ENCODE data around the gene ARHGAP8. TPM values are rescaled to one million over a fixed set of nuclear protein-coding genes. Genes with fewer than 3 reads are reported as not detected.

ARHGAP8 gene
- total RNA-seq, 4 donors from 2014 or later, result 1.7 to 5.7 (median 3.0) TPM

DNA sequence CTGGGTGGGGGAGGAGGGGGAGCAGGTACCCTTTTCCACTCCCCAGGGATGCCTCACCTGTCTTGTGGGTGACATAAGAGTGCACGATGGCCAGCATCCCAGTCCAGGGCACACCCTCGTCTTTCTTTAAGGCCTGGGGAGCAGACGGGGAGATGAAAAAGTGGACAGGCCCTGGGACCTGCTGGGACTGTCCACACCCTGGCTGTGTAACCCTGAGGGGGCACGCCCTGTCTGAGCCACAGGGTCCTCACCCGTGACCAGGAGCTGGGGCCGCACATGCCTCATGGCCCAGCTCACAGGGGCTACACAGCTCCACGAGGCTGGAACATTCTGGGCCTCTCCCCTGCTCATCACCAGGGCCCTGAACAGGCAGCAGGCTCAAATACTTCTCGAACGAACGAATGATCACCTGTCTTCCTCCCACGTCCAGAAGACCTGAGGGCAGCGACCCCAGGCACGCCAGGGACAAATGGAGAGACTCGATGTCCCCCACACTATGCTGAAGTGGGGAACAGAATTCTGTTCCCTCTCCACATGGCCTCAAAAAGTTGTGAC lies 133.5 kb downstream of the ARHGAP8 start:
- Histone ChIP-seq H3K4me3 (no peak overlapping the region), H3K27me3 (no peaks in the 10 kb centered on the region), H3K9me3 (no peaks in the 10 kb centered on the region), H3K27ac (no peak overlapping the region), H3K4me1 (no peaks in the 10 kb centered on the region), H3K36me3 (peaks cover 0 to 43% (median 0%) of the 10 kb centered on the region in 3 donors)
- TF ChIP-seq EP300 (IDR thresholded peaks at IDR 0.05), result no peak
- TF ChIP-seq, protein P1, sequence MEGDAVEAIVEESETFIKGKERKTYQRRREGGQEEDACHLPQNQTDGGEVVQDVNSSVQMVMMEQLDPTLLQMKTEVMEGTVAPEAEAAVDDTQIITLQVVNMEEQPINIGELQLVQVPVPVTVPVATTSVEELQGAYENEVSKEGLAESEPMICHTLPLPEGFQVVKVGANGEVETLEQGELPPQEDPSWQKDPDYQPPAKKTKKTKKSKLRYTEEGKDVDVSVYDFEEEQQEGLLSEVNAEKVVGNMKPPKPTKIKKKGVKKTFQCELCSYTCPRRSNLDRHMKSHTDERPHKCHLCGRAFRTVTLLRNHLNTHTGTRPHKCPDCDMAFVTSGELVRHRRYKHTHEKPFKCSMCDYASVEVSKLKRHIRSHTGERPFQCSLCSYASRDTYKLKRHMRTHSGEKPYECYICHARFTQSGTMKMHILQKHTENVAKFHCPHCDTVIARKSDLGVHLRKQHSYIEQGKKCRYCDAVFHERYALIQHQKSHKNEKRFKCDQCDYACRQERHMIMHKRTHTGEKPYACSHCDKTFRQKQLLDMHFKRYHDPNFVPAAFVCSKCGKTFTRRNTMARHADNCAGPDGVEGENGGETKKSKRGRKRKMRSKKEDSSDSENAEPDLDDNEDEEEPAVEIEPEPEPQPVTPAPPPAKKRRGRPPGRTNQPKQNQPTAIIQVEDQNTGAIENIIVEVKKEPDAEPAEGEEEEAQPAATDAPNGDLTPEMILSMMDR (IDR thresholded peaks at IDR 0.05), result no peak
- TF ChIP-seq POLR2A (IDR thresholded peaks at IDR 0.05), result no peak
- DNase-seq (ENCODE audit: low spot score in 2 of 2), result no peak
- 87 to 93% methylated on average over 14 of the region's 14 CpGs for WGBS, 2 donors

- DNase-seq (ENCODE audit: low spot score in 2 of 2), result no peak
- no peaks in the 10 kb centered on the region for H3K27me3 ChIP-seq
- no peaks in the 10 kb centered on the region for H3K9me3 ChIP-seq
- WGBS, 2 donors, result 80 to 83% methylated on average over 16 of the region's 16 CpGs
- TF ChIP-seq, protein P1 (IDR thresholded peaks at IDR 0.05), result no peak
- no peak for TF ChIP-seq EP300 (IDR thresholded peaks at IDR 0.05)
- TF ChIP-seq POLR2A (IDR thresholded peaks at IDR 0.05), result no peak
- H3K4me3 ChIP-seq, result no peak overlapping the region
- peaks cover 0 to 27% (median 0%) of the 10 kb centered on the region in 3 donors for H3K36me3 ChIP-seq
- no peaks in the 10 kb centered on the region for H3K4me1 ChIP-seq
- H3K27ac ChIP-seq, result no peak overlapping the region
Measured at GRCh38 chr22:44887941-44888366, 135.6 kb downstream of the ARHGAP8 start.

GRCh38 chr22:44888491-44889254 lies 136.3 kb downstream of the ARHGAP8 start:
- H3K4me3 ChIP-seq, result no peak overlapping the region

DNA sequence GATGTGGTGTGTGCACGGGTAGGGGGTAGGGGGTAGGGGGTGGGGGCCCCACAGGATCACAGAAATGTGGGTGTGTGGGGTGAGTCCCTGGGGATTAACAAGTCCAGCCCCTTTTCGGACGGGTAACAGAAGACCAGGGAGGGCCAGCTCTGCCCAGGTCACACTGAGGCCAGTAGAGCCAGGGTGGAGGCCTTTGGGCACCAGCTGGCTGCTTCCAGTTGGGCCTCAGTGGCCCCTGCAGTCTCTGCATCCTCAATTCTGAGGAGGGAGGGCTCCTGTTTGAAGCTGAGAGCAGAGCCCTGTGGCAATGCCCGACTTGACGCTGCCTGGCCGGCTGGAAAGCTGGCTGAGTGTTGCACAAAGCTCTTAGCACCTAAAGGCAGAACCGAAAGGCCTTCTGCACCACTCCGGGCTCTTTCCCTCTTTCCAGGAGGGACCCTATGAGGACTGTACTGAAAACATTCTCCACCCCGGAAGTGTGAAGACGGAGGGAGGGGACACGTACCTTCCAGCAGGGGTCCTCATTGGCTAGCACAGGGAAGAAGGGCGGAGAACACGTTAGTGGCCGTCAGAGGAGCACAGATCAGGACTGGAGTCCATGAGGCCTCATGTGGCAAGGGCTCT lies 137.0 kb downstream of the ARHGAP8 start:
- Histone ChIP-seq H3K36me3 (peaks cover 0 to 32% (median 0%) of the 10 kb centered on the region in 3 donors), H3K4me3 (no peak overlapping the region), H3K4me1 (no peaks in the 10 kb centered on the region), H3K27ac (no peak overlapping the region), H3K9me3 (no peaks in the 10 kb centered on the region), H3K27me3 (no peaks in the 10 kb centered on the region)
- 63 to 64% methylated on average over 13 to 14 of the region's 14 CpGs for WGBS, 2 donors
- no peak for TF ChIP-seq POLR2A (IDR thresholded peaks at IDR 0.05)
- no peak for TF ChIP-seq EP300 (IDR thresholded peaks at IDR 0.05)
- TF ChIP-seq, protein P1 (IDR thresholded peaks at IDR 0.05), result no peak
- DNase-seq (ENCODE audit: low spot score in 2 of 2), result no peak

More at GRCh38 chr22:44888491-44889254, 136.3 kb downstream of the ARHGAP8 start:
- Histone ChIP-seq H3K9me3 (no peaks in the 10 kb centered on the region), H3K4me1 (no peaks in the 10 kb centered on the region), H3K36me3 (peaks cover 0 to 31% (median 0%) of the 10 kb centered on the region in 3 donors), H3K27me3 (no peaks in the 10 kb centered on the region), H3K27ac (no peak overlapping the region)
- TF ChIP-seq, protein P1 (IDR thresholded peaks at IDR 0.05), result no peak
- 71 to 74% methylated on average over 13 to 14 of the region's 14 CpGs for WGBS, 2 donors
- no peak for DNase-seq (ENCODE audit: low spot score in 2 of 2)

Measured in tibial nerve (tissue), 4 donors.